SK-N-SH treated with all-trans-retinoic acid at 6 μM for 48 hours (cell line): ENCODE results near the gene ECM1.

ENCODE experiments used
- ATAC-seq: fragments of 200-7000 bp; cut with Tn5 transposase; 3 replicates; pipeline ENCODE4 v1.9.1; 2020; ENCODE audit warnings: mild to moderate bottlenecking, moderate library complexity
- ARNTL ChIP-seq: fragments of 450-650 bp; formaldehyde crosslinking; IDR thresholded peaks from 2 replicates; pipeline ENCODE4 v1.5.0; 2020; ENCODE audit warnings: low read depth, mild to moderate bottlenecking, moderate library complexity, borderline replicate concordance
- BACH2 ChIP-seq: fragments of 250-450 bp; sonication (Bioruptor Pico); IDR thresholded peaks from 2 replicates; pipeline ENCODE4 v1.9.0; 2021; ENCODE audit warnings: mild to moderate bottlenecking, borderline replicate concordance
- CREB5 ChIP-seq: fragments of 250-450 bp; sonication (Bioruptor Pico); IDR thresholded peaks from 2 replicates; pipeline ENCODE4 v1.5.1; 2020; ENCODE audit warnings: low read depth, mild to moderate bottlenecking, moderate library complexity
- CSDC2 ChIP-seq: fragments of 250-450 bp; sonication (Bioruptor Pico); IDR thresholded peaks from 2 replicates; pipeline ENCODE4 v1.5.0; 2020; ENCODE audit warnings: mild to moderate bottlenecking, moderate library complexity
- CSRNP3 ChIP-seq: fragments of 250-450 bp; sonication (Bioruptor Pico); IDR thresholded peaks from 2 replicates; pipeline ENCODE4 v1.5.1; 2021; ENCODE audit warnings: mild to moderate bottlenecking, moderate library complexity
- ESRRG ChIP-seq: fragments of 250-450 bp; sonication (Bioruptor Pico); IDR thresholded peaks from 2 replicates; pipeline ENCODE4 v1.6.1; 2021; ENCODE audit warnings: mild to moderate bottlenecking
- GLIS3 ChIP-seq: fragments of 250-450 bp; sonication (Bioruptor Pico); IDR thresholded peaks from 2 replicates; pipeline ENCODE4 v1.5.0; 2020; ENCODE audit warnings: mild to moderate bottlenecking, moderate library complexity
- ISL1 ChIP-seq: fragments of 250-450 bp; sonication (Bioruptor Pico); IDR thresholded peaks from 2 replicates; pipeline ENCODE4 v2.1.2; 2022; ENCODE audit warnings: mild to moderate bottlenecking, moderate library complexity
- OSR1 ChIP-seq: fragments of 250-450 bp; sonication (Bioruptor Pico); IDR thresholded peaks from 2 replicates; pipeline ENCODE4 v1.8.0; 2022; ENCODE audit warnings: moderate library complexity, mild to moderate bottlenecking, inconsistent platforms
- PATZ1 ChIP-seq: fragments of 250-450 bp; sonication (Bioruptor Pico); IDR thresholded peaks from 2 replicates; pipeline ENCODE4 v1.8.0; 2020; ENCODE audit warnings: mild to moderate bottlenecking, moderate library complexity, borderline replicate concordance
- POU6F1 ChIP-seq: fragments of 250-450 bp; sonication (Bioruptor Pico); IDR thresholded peaks from 2 replicates; pipeline ENCODE4 v1.8.0; 2021; ENCODE audit warnings: low read depth, mild to moderate bottlenecking, moderate library complexity, borderline replicate concordance
- PPARA ChIP-seq: fragments of 250-450 bp; sonication (Bioruptor Pico); IDR thresholded peaks from 2 replicates; pipeline ENCODE4 v1.5.0; 2020; ENCODE audit warnings: mild to moderate bottlenecking, borderline replicate concordance
- RARB ChIP-seq: fragments of 250-450 bp; sonication (Bioruptor Pico); IDR thresholded peaks from 2 replicates; pipeline ENCODE4 v1.8.0; 2021; ENCODE audit warnings: mild to moderate bottlenecking, moderate library complexity
- TCF4 ChIP-seq: fragments of 250-450 bp; sonication (Bioruptor Pico); IDR thresholded peaks from 2 replicates; pipeline ENCODE4 v1.8.0; 2021; ENCODE audit warnings: mild to moderate bottlenecking, moderate library complexity, borderline replicate concordance
- TOX ChIP-seq: fragments of 250-450 bp; sonication (Bioruptor Pico); IDR thresholded peaks from 2 replicates; pipeline ENCODE4 v1.8.0; 2021; ENCODE audit warnings: mild to moderate bottlenecking, moderate library complexity, borderline replicate concordance
- TSHZ2 ChIP-seq: fragments of 250-450 bp; sonication (Bioruptor Pico); IDR thresholded peaks from 2 replicates; pipeline ENCODE4 v1.5.0; 2020; ENCODE audit warnings: mild to moderate bottlenecking, moderate library complexity
- ZC3H10 ChIP-seq: fragments of 250-450 bp; sonication (Bioruptor Pico); IDR thresholded peaks from 2 replicates; pipeline ENCODE4 v1.5.1; 2021; ENCODE audit warnings: mild to moderate bottlenecking, moderate library complexity
- ZFP3 ChIP-seq: fragments of 250-450 bp; sonication (Bioruptor Pico); IDR thresholded peaks from 2 replicates; pipeline ENCODE4 v1.5.0; 2020; ENCODE audit warnings: mild to moderate bottlenecking, moderate library complexity
- ZFP30 ChIP-seq: fragments of 450-650 bp; formaldehyde crosslinking; IDR thresholded peaks from 2 replicates; pipeline ENCODE4 v1.5.0; 2022; ENCODE audit warnings: mild to moderate bottlenecking, moderate library complexity
- ZNF565 ChIP-seq: fragments of 450-650 bp; formaldehyde crosslinking; conservative IDR thresholded peaks from 2 replicates; pipeline ENCODE4 v1.5.0; 2020; ENCODE audit warnings: low read depth, mild to moderate bottlenecking, moderate library complexity
- ZNF70 ChIP-seq: fragments of 450-650 bp; formaldehyde crosslinking; IDR thresholded peaks from 2 replicates; pipeline ENCODE4 v1.5.0; 2020; ENCODE audit warnings: mild to moderate bottlenecking, moderate library complexity
- ZNF8 ChIP-seq: fragments of 450-650 bp; formaldehyde crosslinking; IDR thresholded peaks from 2 replicates; pipeline ENCODE4 v1.5.0; 2020; ENCODE audit warnings: mild to moderate bottlenecking, moderate library complexity

ECM1 gene

GRCh38 chr1:150552128-150552910, 44.4 kb downstream of the ECM1 start:
- no peak for TF ChIP-seq CSDC2 (CRISPR knock-in tag)
- no peak for TF ChIP-seq BACH2 (CRISPR knock-in tag)
- TF ChIP-seq CSRNP3 (CRISPR knock-in tag), result no peak
- TF ChIP-seq TCF4 (CRISPR knock-in tag), result no peak
- no peak for TF ChIP-seq ZNF565 (CRISPR knock-in tag)
- TF ChIP-seq ZNF70 (CRISPR knock-in tag), result no peak
- no peak for TF ChIP-seq PATZ1 (CRISPR knock-in tag)
- TF ChIP-seq OSR1, result no peak
- TF ChIP-seq RARB (CRISPR knock-in tag), result no peak
- TF ChIP-seq ZNF8 (CRISPR knock-in tag), result no peak
- TF ChIP-seq TSHZ2 (CRISPR knock-in tag), result no peak
- no peak for TF ChIP-seq ARNTL (CRISPR knock-in tag)
- TF ChIP-seq CREB5, result no peak
- no peak for TF ChIP-seq TOX (CRISPR knock-in tag)
- no peak for TF ChIP-seq ZC3H10 (CRISPR knock-in tag)
- no peak for TF ChIP-seq GLIS3 (CRISPR knock-in tag)
- no peak for TF ChIP-seq ZFP30 (CRISPR knock-in tag)
- TF ChIP-seq ZFP3 (CRISPR knock-in tag), result no peak
- no peak for TF ChIP-seq ISL1 (CRISPR knock-in tag)
- peak; percentile 31 for ATAC-seq

GRCh38 chr1:150552911-150553289, 45.0 kb downstream of the ECM1 start:
- ATAC-seq, result no peak
- TF ChIP-seq ZNF70 (CRISPR knock-in tag) (no peak), ZNF8 (CRISPR knock-in tag) (no peak), ESRRG (no peak), TCF4 (CRISPR knock-in tag) (no peak), PPARA (no peak), CSRNP3 (CRISPR knock-in tag) (no peak), POU6F1 (CRISPR knock-in tag) (no peak), ARNTL (CRISPR knock-in tag) (no peak), TOX (CRISPR knock-in tag) (no peak), ISL1 (CRISPR knock-in tag) (no peak), ZNF565 (CRISPR knock-in tag) (no peak), GLIS3 (CRISPR knock-in tag) (no peak), CSDC2 (CRISPR knock-in tag) (no peak), OSR1 (no peak), RARB (CRISPR knock-in tag) (no peak), TSHZ2 (CRISPR knock-in tag) (no peak)
